Left colon (tissue), 2 donors: ENCODE data around the gene NFE2L2. TPM values are rescaled to one million over a fixed set of nuclear protein-coding genes. Genes with fewer than 3 reads are reported as not detected.
"Not testable (repeated sequence)": the region's sequence is repeated elsewhere in the genome, so short reads cannot be mapped to it uniquely, and the experiment has no call there.

Source experiments
- ATAC-seq: fragments of 200-7000 bp; cut with Tn5 transposase; one replicate; pipeline ENCODE4 v1.9.1; 2020; ENCODE audit warnings: mild to moderate bottlenecking, moderate library complexity
- DNase-seq, 2 donors: peaks; one replicate each; pipeline ENCODE4 v3.0.0-alpha.2; 2020
- intact Hi-C, 2 donors: fragments of 100-400 bp; cut with DNase I in 1 of 2; cut with micrococcal nuclease in 1 of 2; formaldehyde crosslinking; loops; one replicate each; pipeline versions ENCODE4 v1.11.2 to v1.14.0; 2022; cut with DNase I, micrococcal nuclease
- total RNA-seq, 2 donors: library from RNA; stranded (reverse); fragmentation: NEBNext Ultra II Directional; extraction: Animal tissue kit (Norgen Biotek cat#: 25700); gene quantifications; one replicate each; pipeline ENCODE4 v1.2.1, GENCODE V29; 2021
- donor health status: DM: no; HTN: no; CAD: no.
- donor health status: DM: yes; HTN: yes; CAD: no.

The NFE2L2 gene
- total RNA-seq, 2 donors from 2014 or later: 73.1 to 94.1 TPM

DNA sequence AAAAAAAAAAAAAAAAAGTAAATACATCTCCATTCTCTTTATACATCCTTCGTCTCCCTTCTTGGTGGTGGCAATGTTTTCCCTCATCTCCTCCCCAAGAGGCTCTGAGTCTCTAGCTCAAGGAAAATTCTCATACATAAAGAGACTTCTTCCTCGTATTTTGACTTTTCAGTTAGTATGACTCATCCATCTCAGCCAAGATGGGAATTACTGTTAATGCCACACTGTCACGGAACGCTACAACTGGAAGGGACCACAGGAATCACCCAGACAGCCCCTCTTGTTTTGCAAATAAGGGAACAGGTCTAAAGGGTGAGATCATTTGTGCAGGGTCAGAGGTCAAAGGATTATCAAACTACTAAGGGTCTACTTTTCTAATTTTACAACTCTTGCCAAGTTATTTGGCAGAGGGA, 19.5 kb downstream of the NFE2L2 start:
- DNase-seq: no peak
- intact Hi-C loops: no loop called here
- peak; percentile 28 for ATAC-seq

DNA sequence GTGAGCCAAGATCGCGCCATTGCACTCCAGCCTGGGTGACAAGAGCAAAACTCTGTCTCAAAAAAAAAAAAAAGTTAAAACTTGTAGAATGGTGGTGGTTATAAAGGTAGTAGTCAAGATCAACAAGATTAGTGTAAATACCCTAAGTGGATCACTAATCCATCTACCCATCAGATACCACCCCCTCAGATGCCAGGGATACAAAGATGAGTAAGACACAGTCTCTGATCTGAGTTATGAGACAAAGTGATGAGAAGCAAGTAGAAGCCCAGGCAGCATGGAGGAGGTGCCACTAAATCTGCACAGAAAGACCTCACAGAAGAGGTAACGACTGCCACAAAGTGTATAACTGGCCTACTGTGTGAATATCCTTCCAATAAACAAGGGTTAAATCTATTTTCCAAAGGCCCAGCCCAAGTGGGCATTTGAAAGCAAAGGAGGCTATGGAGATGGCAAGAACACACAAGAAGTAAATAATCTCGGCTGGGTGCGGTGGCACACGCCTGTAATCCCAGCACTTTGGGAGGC, 20.2 kb downstream of the NFE2L2 start:
- intact Hi-C loops: no loop called here
- no peak for DNase-seq
- no peak for ATAC-seq

DNA sequence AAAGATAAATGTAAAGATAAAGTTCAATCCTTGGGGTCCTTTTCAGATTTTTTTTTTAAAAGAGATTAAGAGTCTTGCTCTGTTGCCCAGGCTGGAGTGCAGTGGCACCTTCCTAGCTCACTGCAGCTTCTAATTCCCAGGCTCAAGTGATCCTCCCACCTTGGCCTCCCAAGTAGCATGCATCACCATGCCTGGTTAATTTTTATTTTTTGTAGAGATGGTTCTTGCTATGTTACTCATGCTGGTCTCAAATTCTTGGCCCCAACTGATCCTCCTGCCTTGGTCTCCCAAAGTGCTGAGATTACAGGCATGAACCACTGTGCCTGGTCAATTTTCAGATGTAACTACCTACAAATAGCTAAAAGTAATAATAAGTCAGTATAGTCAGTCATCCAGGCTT, 21.1 kb downstream of the NFE2L2 start:
- intact Hi-C loops: no loop called here
- no peak for DNase-seq
- no peak for ATAC-seq

DNA sequence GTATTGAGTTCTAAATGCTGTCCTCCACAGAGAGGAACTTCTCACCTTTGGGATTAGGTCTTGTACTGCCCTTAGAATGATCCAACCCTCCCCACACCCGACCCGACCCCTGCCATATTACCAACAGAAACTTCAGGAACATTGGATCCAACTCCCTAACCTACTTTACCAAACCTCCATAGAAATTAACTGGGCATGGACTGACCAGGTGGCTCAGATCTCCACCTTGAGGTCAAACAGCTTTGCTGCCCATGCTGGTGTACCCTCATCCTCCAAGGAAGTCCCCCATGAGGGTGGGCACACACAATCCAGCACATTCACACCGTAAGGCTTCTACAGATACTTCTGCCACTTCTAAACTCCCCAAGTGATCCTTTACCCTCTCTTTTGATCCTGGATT, 21.5 kb downstream of the NFE2L2 start:
- intact Hi-C loops: no loop called here
- ATAC-seq (no peak), DNase-seq (no peak)

DNA sequence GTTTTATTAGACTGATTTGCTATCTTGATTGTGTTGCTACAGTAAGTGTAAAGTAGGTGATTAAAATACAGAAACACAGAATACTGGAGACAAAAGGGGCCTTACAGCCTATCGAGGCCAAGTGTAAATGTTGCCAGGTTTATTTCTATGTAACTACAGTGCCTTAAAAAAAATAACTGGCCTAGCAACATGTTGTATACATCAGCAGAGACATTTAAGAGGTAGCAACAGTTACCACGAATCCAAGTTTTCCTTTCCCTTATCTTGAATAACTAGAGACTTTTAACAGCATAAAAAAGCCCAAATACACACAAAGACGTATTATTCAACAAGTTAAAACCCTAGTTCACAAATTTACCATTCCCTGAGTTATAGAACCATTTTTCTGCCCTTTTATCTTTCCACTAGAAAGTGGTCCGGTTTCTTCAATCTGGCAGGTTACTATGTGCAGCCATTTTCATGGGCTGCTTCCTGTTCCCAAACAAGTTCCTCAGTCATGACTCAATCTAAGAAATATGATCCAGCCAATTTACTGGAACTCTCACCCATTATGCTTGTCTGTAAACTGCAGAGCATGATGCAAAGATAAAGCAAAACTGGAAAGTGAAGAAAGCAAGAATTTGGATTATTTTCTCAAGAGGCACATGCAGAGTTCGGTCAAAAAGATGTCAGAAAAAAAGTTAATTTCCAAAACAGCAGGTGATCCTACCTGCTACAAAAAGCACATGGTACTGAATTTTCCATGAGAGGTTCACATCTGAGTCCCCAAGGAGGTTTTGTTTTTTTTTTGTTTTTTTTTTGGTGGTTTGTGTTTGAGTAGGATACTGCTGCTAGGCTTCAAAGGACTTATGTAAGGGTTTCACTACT, 22.2 kb downstream of the NFE2L2 start:
- intact Hi-C loops: no loop called here
- ATAC-seq (peak; percentile 45), DNase-seq (no peak)

DNA sequence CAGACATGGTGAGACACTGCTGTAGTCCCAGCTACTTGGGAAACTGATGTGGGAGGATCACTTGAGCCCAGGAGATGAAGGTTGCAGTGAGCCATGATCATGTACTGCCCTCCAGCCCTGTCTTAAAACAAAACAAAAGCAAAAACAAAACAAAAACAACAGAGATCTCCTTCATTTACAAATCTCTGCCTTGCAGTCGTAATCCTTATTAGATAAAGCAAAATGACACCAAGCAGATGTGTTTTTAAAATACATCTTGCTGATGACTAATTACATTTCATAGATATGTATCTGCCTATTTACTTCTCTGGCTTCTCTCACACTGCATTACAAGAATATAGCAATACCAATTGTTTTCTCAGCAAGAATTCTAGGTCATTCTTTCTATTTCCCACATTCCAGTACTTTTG, 22.8 kb downstream of the NFE2L2 start:
- DNase-seq (no peak), ATAC-seq (no peak)
- intact Hi-C loops: no loop called here

DNA sequence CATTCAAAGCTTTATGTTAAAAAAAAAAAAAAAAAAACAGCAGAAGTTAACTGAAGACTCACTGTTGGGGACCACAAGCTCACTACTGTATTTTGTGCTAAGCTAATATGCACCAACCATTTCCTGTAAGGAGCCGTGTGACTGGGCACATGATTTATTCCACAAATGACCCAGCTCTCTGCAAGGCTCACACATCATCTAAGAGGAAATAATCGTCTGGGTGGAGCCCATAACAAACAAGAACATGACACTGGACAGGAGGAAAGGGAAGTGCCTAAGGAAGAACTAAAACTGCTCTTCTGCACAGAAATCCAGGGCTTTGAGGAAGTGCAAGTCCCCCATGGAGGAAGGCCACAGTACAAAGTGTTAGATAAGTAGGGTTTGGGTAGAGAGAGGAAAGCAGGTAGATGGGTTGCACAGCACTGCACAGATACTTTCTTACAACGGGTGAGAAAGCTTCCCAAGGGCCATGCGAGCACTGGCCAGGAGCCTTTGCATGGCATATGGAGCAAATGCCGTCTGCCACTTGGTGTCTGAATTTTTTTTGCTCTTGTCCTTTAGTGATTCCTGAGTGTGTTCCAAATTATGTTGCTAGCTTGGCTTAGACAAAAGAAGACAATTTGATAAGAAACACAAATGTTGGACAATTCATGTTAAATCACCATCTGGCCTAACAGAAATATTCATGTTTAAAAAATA, 24.4 kb downstream of the NFE2L2 start:
- intact Hi-C loops: no loop called here
- ATAC-seq (peak; percentile 92), DNase-seq (peak; percentile 32 to 76)

DNA sequence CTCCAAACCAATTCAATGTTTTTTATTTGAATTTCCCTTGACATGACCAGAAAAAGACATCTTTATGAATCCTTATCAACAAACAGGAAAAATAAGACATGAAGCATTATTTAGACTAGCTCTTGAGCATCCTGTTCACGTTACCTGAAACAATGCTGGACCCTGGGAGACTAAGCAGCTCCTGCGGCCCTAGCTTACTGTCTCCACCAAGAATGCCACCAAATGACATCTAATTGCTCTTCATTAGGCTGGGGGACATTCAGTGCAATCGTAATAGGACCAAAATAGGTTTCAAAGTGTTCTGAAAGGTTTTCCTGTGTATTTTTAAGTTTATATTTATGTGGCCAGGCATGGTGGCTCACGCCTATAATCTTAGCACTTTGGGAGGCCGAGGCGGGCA, 25.5 kb downstream of the NFE2L2 start:
- DNase-seq: no peak
- no peak for ATAC-seq
- intact Hi-C loops: no loop called here

DNA sequence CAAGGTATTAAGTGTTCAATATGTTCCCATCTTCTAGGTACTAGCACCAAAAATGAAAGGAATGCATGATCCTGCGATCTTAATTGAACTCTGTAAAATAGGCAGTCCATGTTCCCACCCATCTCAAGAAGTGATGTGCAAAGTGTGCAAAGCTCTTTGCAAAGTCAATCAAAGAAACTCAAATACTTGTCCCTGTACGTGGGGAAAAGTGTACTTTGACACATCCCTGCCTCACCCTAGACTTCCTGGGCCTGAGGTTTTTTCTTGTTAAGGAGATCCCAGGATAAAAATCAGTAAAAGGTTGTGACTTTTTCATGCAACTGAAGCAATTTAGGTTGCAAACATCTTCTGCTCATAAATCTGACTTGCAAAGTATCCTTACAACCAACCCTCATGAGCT, 26.6 kb downstream of the NFE2L2 start:
- DNase-seq (no peak), ATAC-seq (peak; percentile 41)
- intact Hi-C loops: no loop called here

DNA sequence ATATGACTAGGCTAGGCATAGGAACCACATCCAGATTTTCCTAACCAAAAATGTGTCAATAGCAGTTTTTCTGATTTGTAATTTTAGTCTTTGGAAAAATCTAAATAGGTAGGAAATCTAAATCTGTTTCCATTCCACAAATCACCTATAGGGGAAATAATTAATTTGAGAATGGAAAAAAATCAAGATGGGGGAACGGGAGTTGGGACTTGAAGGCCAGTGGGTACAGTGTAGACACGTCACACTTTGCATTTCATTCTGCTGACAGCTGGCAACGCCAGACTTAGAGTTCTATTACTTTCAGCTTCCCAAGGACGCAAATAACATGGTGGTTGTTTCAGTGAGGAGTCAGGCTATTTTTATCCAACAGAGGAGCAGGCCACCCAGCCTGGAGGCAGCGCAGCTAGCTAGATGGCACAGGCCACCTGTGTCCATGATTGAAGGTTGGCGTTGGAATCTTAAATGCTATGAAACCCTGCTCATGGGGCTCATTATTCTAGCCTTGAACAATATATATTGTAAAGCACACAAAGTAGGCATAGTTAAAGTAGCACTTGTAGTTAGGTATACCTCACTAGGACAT, 28.6 kb downstream of the NFE2L2 start:
- DNase-seq (no peak), ATAC-seq (no peak)
- intact Hi-C loops: no loop called here

DNA sequence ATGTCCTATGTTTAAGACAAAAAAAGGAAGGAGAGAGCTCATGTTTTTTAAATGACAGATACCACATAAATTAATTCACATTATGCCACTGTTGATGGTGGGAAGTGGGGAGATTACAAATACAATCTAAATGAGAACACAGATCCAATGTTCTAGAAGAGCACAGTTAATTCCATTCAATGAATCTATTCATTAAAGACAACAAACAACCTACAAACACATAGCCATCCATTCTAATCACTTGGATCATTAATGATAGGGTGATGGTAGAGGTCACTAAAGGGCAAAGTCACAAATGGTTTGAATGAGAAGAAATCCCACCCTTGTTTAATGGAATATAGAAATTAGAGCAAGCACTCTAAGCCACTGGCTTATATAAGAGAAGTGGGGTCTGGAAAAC, 30.3 kb downstream of the NFE2L2 start:
- DNase-seq (no peak), ATAC-seq (no peak)
- intact Hi-C loops: no loop called here

DNA sequence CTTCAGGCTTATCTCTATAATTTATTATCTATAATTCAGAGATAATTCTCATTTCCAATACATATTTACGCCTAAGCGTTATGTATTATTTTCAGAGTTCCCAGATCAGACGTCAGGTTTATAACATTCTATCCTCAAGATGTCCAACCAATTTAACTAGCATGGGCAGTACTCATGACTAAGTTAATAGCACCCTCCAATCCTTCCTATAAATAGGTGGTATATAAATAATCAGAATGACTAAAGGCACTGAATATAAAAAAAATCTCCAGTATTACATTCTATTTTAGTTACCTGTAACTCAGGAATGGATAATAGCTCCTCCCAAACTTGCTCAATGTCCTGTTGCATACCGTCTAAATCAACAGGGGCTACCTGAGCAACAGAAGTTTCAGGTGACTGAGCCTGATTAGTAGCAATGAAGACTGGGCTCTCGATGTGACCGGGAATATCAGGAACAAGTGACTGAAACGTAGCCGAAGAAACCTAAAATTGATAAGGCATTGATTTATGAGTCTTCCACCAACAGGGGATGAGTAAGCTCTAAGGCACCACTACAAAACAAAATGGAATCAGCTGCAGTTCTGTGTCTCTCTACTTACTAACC, 32.3 kb downstream of the NFE2L2 start:
- DNase-seq: no peak
- ATAC-seq: no peak
- intact Hi-C loops: no loop called here

DNA sequence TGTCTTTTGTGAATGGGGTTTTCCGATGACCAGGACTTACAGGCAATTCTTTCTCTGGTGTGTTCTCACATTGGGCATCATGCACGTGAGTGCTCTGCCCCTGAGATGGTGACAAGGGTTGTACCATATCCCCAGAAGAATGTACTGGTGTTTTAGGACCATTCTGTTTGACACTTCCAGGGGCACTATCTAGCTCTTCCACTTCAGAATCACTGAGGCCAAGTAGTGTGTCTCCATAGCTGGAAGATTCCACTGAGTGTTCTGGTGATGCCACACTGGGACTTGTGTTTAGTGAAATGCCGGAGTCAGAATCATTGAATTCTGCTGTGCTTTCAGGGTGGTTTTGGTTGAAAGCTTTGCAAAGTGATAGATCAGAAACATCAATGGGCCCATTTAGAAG, 33.3 kb downstream of the NFE2L2 start:
- ATAC-seq (no peak), DNase-seq (no peak)
- intact Hi-C loops: no loop called here

DNA sequence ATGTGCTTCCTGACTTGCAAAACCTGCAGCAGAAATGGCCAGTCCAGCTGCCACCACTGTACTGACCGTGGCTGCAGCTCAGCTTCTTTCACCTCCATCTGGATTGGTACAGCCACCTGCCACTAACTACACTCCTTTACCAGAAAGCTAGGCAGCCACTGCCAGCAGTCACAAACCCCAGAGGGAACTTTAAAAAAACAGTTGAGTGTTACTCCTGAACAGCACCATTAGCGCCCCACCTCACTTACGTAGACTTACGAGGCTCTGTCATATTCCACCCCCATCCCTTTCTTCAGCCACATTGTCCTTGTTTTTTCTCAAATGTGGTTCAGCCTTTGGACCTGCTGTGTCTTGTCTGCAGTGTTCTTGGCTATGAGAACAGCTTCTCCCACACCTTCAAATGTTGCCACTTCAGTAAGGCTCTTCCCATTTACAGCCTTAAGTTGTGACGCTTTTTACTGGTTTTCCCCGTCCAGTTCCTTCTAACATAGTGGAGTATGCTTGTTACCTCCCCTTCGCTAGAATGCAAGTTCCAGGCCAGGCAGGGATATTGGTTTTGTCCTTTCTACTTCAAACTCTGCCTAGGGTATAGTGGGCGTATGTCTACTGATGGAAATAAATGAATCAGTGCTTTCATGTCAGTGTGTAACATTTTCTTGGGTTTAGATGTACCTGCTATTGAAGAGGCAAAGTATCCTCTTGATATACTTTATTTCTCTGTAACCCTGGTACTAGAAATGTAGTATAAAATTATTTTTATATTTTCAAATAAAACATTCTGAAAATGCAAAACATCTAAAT, 34.9 kb downstream of the NFE2L2 start:
- DNase-seq (no peak), ATAC-seq (peak; percentile 13)
- intact Hi-C loops: no loop called here

DNA sequence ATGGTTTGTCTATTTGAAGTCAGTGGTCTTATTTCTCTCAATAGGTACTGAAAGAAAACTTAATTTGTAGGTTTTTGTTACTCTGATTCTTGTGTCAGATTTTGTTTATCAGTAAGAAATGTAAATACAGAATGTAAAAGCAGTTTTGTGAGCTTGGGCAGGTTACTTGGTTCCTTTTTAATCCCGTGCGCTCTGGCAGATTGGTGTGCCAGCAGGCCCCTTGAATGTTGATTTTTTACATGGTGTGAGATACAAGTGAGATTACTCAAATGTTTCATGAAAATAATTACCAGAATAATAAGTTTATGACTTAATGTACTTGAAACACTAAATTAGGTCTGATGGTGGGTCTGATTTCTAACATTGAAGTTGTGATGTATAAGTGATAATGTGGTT, 38.6 kb downstream of the NFE2L2 start:
- DNase-seq (no peak), ATAC-seq (no peak)
- intact Hi-C loops: no loop called here

DNA sequence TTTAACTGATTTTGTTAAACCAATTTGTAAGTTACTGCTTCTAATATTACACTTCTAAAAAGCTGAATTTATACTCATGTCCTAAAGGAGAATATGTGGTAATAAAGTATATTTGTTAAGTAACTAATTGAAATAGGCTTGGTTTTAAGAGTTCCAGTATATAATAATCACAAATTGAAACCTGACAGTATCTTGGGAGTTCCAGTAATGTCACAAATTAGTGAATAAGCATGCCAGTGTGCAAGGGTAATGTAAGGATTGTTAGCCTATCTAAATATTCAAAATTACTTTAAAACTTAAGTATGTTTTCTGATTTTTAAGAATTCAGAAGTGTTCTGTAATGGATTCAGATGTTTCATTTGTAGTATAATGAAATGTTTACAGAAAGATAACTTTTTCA, 41.1 kb downstream of the NFE2L2 start:
- DNase-seq, ATAC-seq, intact Hi-C loops: not testable (repeated sequence)

DNA sequence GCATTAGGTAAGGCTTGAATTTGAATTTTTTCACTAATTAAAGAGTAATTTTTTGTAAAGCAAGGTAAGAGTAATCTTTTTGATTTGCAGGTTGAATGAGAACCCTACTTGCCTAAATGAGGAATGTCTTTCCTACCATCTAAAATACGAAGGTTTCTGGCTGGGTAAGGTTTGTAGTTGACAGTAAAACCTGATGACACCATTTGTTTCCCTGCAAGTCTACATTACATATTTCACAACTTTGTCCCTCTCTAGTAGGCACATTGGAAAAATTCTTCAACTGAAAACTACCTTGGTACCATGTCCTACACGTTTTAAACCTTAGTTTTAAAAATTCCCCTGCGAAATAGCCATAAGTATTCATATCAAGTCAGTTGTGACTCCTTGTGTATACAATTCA, 42.6 kb downstream of the NFE2L2 start:
- ATAC-seq (no peak), DNase-seq (no peak)
- intact Hi-C loops: no loop called here

DNA sequence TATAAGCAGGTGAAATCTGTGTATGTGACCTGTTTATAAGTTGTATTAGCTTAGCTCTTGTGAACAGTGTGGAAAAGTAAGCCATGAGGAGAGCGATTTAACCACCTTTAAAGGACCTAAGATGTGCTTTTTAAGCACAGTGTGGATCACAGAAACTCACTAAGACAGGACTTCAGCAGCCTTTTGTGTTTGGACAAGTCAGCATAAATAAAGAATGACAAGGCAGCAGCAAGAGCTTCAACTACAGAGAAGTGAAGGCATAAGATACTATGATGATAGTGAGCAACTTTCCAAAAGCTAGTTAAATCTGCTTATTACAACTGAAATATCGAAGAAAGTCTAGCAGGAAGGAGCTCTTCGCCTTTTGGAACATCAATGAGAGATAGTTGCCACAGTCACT, 43.0 kb downstream of the NFE2L2 start:
- DNase-seq (no peak), ATAC-seq (no peak)
- intact Hi-C loops: no loop called here

DNA sequence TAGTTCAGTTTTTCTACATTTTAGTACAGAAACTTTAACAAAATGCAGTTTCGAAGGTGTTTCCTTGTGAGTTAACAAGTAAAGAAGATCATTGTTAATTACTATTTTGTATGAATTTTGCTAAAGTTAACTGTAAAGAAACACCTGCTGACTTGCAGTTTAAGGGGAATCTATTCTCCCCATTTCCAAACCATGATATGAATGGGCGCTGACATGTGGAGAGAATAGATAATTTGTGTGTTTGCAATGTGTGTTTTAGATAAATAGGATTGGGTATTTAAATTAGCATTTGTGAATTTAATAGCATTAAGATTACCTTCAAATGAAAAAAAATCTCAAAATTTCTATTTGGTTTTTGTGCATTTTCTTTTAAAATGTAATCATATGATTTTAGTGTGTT, 44.7 kb downstream of the NFE2L2 start:
- DNase-seq, ATAC-seq: not testable (repeated sequence)
- intact Hi-C loops: loop anchor here in 1 of 2 donors (10.0 kb wide), 1 partner anchor 45 kb away; the partner anchor contains the start of gene NFE2L2
